HG03103 (cell line): ENCODE measurements around the gene LMO2.

Source experiments
- ATAC-seq: cut with Tn5 transposase; IDR thresholded peaks from one replicate; pipeline ENCODE4 v1.9.1; 2021; ENCODE audit warnings: low read depth; ENCODE audit not compliant: unreplicated experiment

Gene LMO2

DNA sequence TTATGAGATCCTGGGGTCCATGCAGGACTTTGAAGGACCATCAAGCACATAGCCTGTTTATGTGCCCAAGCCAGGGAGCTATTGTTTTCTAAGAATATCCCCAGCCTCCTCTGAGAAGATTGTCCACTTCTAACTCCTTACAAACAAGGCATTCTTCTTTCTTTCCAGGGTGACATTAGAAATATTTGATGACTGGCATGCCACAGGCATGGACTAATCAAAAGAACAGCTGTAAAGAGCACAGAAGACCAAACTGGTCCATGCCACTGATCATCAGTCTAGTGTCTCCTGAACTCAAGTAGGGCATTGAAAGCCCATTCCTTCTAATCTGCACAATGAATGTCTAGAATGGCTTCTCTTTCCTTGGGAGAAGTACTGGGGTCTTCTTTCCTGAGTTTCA, 24.9 kb upstream of the LMO2 start:
- no peak for ATAC-seq

DNA sequence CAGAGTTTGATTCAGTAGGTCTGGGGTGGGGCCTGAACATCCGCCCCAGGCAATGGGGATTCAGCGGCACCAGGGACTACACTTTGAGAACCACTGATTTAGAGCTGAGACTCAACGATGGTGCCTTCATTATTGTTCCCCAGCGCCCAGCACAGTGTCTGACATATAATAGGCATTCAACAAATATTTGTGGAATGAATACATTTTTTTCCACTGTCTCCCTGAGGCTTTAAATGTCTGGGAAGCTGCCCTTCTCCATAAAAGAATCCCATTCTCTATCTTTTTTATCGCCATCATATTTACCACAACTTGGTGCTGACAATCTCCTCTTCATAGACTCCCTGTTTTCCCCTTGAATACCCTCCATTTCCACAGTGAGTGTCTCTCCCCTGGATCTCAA, 23.6 kb upstream of the LMO2 start:
- no peak for ATAC-seq

DNA sequence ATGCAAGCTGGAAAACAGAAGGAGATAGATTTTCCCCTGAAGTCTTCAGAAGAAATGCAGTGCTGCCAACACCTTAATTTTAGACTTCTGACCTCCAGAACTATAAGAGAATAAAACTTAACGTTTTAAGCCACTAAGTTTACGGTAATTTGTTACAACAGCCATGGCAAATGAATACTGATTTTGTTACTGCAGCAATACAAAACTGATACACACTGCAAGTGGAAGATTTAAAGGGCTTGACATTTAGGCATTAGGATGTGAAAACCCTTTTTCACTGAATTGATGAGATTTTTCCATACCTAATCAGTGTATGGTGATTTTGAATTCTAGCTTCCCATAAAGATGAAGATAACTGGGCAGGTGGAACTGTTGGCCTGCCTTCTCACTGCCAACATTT, 22.1 kb upstream of the LMO2 start:
- ATAC-seq = no peak

DNA sequence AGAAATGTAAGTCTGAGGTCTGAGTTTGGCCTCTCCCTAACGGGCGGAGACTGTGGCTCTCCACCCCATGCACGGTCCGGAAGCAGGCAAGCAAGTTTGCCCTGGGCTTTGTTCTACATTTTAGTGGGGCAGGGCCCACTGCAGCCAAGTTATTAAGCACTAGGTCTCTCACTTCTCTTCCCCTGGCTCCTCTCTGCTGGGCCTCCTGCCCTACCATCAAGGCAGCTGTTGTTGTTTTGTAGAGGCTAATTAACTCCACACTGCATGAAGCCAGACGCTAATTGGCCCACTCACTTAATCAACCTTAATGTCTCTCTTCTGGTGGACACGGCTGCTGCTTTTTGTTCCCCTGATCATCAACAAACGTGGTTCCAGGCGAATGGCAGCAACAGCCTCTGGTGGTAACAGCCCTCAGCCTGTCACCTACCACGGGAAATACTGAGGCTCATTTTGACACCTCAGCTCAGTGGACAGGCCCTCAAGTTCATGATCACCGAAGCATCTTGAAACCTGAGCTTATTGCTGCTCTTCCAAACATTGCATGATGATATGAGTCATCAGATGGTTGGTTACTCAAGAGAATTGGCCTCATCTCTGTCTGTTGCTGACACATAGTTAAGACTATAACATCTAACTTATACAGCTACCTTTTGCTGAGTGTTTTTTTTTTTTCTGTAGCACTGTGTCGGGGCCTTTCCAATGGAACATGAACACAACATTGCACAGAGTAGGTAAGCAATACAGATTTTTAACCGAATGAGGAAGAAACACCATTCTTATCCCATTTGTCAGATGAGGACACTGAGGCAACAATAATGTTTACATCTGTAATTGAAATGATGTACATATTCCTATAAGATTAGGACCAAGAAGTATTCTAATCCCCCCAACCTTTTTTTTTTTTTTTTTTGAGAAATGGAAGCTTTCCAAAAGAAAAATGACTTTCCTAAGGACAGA, 20.8 kb upstream of the LMO2 start:
- ATAC-seq = peak; percentile 76

DNA sequence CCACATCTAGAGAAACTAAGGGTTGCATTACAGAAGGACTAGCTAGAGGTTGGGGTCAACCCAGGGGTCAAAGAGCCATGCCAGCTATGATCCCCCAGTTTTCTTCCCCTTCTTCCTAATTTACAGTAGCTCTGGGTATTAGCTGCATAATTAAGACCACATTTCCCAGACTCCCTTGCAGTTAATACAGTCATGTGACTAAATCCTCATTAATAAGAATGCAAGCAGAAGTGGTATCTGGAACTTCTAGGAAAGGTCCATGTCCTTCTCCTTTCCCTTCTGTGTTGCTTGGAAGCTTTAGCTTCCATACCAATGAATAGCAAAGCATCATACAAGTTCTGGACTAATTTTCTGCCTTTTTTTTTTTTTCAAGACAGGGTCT, 19.1 kb upstream of the LMO2 start:
- no peak for ATAC-seq

DNA sequence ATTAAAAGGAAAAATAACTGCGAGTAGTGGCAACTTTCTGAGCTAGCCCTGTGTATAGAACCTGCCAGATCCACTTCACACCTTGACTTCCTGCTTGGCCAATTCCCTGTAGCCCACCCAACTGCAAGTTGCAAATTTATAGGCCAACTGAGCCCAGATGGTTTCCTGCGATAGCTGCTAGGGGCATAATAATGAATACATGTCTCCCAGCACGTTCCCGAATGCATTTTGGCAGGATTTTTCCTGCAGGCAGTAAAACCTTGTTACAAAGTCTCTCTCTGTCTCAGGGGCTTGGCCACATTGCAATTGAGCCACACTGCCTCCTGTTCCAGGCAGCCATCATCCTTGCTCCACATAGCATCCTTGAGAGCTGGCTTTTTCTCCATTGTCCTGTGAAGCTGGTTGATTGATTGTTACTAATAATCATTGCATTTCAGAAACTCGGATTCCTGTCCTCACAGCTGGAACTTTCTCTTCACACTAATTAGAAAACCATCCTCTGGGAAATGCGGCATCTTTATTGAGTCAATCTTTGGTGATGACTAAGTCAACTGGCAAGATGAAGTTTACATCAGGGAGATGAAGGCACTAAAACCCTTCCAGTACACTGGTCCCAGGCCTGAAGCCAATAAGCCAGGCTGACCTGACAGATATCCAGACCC, 18.6 kb upstream of the LMO2 start:
- no peak for ATAC-seq

DNA sequence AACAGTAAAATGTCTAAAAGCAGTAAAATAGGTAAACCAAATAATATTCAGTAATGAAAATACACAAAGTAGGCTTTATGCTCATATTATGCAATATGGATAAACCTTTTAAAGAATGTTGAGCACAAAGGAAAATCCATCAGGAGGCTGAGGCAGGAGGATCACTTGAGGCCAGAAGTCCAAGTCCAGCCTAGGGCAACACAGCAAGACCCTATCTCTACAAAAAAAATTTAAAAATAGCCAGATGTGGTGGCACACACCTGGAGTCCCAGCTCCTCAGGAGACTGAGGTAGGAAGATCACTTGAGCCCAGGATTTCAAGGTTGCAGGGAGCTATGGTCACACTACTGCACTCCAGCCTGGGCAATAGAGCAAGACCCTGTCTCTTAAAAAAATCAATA, 17.7 kb upstream of the LMO2 start:
- no peak for ATAC-seq

DNA sequence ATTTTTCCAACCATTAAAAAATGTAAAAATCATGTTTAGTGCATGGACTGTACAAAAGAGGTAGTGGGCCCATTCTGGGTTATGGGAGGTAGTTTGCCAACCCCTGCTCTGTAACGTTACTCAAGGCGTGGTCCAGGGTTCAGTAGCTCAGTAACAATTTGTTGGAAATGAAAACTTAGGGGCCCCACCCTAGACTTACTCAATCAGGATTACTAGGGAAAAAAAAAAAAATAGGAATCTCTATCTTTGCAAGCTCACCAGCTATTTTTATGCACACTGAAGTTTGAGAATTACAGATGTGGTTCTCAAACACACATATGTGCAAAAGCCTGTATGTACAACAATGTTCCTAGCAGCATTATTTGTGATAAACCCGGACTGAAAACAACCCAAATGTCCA, 17.3 kb upstream of the LMO2 start:
- ATAC-seq = no peak

DNA sequence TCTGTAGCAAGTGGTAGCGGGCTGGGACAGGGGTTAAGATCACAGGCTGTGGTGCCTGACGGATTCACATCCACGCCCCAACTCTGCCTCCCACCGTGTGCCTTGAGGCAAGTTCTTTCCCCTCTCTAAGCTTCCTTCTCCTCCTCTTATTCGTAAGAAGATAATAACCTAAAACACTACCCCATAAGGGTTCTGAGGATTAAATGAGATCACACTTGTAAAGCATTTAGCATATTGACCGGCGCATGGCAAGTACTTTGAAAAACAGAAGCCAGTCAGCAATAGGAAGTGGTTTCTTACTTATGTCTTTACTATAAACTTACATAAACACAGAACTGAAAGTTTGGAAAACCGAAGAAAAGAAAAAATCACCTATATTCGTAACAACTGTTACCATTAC, 15.5 kb upstream of the LMO2 start:
- ATAC-seq = no peak

DNA sequence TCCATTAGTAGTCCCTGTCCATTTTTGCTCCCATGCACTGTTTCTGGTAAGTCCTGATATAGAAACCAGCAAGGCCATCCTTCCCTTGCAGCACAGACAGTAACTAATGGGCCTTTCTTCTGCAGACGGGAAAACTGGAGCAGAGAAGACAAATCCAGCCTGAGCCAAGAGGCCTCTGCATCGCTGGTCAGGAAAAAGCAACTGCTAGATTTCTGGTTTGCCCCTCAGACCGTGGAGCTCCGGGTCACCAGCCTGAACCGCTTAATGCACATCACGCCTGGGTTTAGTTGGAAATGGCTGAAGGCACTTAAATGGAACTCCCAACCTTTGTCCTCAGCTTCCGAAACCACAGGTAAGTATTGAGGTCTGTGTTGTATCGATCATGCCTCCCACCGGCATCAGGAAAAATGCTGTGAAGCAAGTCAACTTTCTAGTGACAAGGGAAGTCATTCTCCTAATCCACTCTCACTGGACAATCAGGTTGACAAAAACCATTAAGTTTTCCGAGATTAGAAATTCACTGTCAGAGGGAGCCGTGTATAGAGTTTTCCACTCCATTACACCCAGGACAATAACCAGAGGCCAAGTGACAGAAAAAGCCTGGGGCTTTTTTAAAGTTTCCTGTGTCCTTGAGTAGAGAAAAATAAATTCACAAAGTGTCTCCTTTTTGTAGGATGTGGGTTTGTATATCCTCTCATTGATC, 14.8 kb upstream of the LMO2 start:
- no peak for ATAC-seq

DNA sequence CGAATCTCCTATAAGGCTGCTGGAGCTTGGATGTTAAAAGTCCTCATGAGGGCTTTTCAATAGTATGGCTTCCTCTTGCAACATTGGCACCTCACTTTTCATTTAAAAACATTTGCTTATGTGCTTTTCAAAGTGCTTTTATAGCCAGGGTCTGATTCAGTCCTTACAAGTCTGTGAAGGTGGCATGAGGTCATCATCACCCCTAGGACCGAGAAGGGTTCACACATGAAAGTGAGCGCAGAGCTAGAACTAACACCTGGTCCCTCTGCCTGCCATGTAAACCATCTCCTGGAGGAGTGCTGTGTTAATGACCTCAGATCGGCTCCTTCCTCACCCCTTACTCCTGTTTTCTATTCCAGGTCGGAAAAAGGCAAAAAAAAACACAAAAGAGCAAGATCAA, 12.2 kb upstream of the LMO2 start:
- no peak for ATAC-seq

DNA sequence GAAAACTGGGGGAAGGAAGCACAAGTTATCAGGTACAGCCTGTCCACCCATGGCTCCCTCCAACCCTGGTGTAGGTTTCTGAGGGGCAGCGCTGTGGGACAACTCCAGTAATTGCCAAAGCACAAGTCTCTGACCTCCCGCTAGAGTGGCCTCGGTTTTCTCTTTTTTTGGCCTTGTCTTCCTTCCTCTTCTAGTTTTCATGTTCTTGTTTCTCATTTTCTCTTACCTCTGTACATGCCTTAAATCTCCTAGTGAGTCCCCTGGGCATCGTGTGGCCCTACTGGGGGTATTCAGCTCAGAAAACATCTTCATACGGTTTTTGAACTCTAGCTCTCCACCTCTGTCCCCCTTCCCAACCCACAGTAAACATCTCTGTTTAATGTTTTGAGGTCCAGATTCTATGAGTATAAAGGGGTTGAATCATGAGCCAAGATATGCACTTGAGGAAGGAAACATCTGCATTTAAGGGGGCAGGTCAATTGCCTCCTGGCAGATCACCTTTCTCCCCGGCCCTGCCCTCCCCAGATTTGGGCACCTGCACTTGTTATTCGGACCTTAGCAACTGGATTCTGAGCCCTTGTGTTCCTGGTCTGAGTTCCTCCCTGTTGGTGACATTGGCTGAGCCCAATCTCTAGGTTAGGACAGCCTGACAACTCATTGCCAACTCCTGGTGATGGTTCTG, 8.4 kb upstream of the LMO2 start:
- ATAC-seq = no peak

DNA sequence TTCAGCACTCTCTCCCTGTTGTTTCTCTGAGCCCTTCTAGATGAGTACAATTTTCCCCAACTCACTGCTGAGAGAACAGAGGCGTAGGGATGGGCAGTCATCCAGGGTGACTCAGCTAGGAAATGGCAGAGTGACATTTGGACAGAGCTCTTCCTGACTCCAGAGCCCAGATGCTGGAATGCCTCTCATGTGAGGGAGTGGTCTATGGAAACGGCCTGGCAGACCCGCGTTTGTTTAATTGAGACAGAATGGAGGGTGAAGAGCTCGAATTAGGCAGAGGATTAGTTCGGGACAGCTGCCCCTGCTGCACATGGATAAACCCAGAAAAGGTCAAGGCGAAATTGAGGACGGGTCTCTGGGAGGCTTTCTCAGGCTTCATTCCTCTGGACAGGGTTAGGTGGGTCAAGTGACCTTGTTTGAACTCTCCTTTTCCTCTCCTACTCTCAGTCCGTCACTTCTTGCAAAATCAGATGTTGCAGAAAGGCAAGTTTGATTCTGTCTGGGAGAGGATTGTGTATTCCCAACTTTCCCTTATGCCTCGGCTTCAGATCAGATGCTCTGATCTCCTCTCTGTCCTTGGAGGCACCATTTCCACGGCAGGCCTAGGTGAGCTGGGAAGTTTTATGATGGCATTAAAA, 7.6 kb upstream of the LMO2 start:
- ATAC-seq = no peak

DNA sequence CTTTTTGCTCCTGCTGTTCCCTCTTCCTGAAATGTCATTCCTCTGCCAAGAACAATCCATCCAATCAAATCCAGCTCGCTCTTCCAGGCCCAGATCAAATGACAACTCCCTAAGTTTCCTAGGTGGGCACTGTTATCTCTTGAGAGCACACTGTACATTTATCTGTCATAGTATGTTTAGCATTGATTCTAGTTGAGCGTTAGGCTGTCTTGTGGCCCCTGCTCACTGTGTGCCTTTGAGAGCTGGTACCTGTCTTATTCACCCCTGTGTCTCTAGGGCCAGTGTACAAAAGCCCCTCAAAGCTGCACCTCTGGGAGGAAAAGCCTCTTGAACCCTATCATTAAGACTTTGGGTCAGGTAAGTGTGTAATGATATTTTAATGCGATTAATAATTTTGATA, 7.1 kb upstream of the LMO2 start:
- ATAC-seq = no peak

DNA sequence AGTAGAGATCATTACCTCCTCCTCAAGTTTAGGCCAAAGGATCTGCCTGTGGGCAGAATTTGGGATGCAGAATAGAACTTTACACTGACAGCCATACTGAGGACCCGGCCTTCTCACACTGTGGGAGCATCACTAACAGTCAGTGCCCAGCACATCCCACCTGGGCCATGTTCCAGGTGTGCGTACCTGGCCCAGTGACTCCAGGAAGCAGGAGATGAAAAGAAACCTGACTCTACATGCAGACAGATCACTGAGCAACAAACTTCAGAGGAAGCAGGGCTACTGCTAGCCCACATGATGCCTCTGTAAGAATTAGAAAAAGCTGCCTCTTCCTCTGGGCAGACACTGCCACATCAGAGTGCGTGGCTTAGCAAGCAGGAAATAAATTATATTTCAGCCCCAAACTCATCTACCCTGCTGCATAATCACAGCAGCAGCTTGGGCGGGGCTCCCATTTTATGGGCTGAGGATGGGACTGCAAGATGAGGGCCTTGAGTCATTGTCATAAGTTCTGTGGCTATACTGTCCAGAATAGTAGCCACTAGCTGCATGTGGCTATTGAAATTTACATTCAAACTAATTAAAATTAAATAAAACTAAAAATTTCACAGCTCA, 6.0 kb upstream of the LMO2 start:
- ATAC-seq = no peak

DNA sequence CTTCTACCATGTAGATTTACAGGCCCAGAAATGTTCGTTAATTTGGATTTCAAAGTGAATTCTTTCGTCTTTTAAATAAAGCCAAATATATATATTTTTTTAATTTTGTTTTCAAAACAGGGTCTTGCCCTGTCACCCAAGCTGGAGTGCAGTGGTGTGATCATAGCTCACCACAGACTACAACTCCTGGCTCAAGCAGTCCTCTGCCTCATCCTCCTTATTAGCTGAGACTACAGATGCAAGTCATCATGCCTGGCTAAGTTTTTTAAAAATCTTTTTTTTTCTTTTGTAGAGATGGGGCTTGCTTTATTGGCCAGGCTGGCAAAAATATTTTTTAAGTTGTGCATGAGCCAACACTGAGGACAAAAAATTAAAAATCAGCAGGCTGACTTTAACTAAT, 5.0 kb upstream of the LMO2 start:
- no peak for ATAC-seq

DNA sequence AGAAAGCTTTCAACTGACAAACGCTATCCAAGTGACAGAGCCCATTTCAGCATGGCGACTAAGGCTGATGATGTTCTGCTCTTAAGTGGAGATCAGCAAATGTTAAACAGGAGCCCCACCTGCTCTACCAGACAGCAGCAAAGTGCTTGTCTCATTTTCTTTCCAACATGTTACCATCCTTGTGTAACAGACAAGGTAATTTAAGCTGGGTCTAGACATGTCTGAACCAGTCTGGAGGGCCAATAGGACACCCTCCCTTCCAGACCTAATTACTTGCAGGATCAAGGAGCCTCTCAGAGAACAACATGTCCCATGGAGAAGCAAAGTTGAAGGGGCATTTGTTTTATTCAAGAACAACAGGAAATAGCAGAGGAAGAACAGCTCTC, 3.9 kb upstream of the LMO2 start:
- ATAC-seq = no peak

DNA sequence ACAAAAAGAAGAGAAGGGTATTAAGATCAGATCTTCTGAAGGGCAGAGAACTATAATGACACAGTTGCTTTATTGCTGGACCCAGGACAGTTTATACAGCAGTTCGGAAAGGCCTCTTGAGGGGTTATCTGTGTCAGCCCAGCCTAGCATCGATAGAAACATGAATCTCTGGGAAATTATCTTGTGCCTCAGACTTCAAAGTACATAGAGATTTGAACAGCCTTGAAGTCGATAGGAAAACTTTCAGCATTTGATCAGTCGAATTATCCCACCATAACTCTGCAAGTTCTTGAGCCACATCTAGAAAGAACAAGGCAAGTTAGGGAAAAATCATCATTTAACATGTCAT, 2.5 kb upstream of the LMO2 start:
- ATAC-seq = no peak

DNA sequence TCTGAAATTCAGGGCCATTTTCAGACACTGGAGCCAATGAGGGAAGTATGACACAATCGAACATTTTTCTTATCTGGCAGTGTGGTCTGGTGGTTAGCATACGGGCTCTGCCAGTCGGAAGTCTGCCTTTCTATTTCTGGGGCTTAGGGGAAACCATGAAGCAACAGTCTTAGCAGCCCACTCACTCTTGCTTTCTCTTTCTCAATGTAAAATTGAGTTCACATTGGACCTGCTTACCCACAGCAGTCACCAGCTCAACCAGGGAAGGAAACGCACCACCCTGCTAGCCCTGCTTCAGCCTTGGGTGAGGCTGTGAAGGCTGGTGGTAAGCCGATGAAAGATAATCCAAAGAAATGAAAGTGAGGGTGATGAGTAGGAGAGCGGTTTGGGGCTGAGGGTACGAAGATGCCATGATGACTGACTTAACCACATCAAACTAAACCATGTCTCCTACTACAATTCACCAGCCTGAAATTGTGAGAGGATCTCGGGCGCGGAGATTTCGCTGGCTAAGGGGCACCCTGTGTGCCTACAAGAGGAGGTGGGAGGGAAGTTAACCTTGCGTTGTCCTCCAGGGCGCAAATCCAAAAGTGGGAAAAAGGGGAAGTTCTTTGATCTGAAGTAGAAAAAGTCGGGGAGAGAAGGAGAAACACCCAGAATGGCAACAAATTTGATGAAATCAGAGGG, 2.0 kb upstream of the LMO2 start:
- peak; percentile 83 for ATAC-seq
